ENCODE measurements around the gene KLRF1.

DNA sequence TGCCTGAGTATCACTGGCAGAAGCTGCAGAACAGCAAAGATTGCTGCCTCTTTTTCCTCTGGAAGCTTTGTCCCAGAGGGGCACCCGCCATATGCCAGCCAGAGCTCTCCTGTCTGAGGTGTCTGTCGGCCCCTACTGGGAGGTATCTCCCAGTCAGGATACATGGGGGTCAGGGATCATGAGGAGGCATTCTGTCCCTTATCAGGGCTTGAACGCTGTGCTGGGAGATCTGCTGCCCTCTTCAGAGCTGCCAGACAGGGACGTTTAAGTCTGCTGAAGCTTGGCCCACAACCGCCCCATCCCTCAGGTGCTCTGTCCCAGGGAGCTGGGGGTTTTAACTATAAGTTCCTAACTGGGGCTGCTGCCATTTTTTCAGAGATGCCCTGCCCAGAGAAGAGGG lies 21.6 kb downstream of the KLRF1 start:
- TF ChIP-seq BHLHE40 (IDR thresholded peaks at IDR 0.05; ENCODE audit: borderline replicate concordance), result no peak
- TF ChIP-seq FOXA1 (IDR thresholded peaks at IDR 0.05), result no peak
- no peak for TF ChIP-seq ARNT (IDR thresholded peaks at IDR 0.05)
- no peak for TF ChIP-seq TARDBP (IDR thresholded peaks at IDR 0.05)
- no peak for TF ChIP-seq FOXM1 (IDR thresholded peaks at IDR 0.05; ENCODE audit: borderline replicate concordance)
- TF ChIP-seq, protein P1, sequence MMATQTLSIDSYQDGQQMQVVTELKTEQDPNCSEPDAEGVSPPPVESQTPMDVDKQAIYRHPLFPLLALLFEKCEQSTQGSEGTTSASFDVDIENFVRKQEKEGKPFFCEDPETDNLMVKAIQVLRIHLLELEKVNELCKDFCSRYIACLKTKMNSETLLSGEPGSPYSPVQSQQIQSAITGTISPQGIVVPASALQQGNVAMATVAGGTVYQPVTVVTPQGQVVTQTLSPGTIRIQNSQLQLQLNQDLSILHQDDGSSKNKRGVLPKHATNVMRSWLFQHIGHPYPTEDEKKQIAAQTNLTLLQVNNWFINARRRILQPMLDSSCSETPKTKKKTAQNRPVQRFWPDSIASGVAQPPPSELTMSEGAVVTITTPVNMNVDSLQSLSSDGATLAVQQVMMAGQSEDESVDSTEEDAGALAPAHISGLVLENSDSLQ (IDR thresholded peaks at IDR 0.05), result no peak
- no peak for TF ChIP-seq SP1 (IDR thresholded peaks at IDR 0.05)
- no peak for TF ChIP-seq ZNF384 (IDR thresholded peaks at IDR 0.05)
- TF ChIP-seq SUZ12 (IDR thresholded peaks at IDR 0.05), result no peak
- TF ChIP-seq ELF4 (IDR thresholded peaks at IDR 0.05), result no peak
- TF ChIP-seq CTBP1 (IDR thresholded peaks at IDR 0.05; ENCODE audit: borderline replicate concordance), result no peak
- no peak for TF ChIP-seq FOXK2 (IDR thresholded peaks at IDR 0.05)

Measured in HEK293T (cell line).